SK-N-SH treated with all-trans-retinoic acid at 6 μM for 48 hours (cell line): ENCODE results near the gene MCRIP2.

Source experiments
- ARNTL ChIP-seq: fragments of 450-650 bp; formaldehyde crosslinking; IDR thresholded peaks from 2 replicates; pipeline ENCODE4 v1.5.0; 2020; ENCODE audit warnings: low read depth, mild to moderate bottlenecking, moderate library complexity, borderline replicate concordance
- CREB5 ChIP-seq: fragments of 250-450 bp; sonication (Bioruptor Pico); IDR thresholded peaks from 2 replicates; pipeline ENCODE4 v1.5.1; 2020; ENCODE audit warnings: low read depth, mild to moderate bottlenecking, moderate library complexity
- CSDC2 ChIP-seq: fragments of 250-450 bp; sonication (Bioruptor Pico); IDR thresholded peaks from 2 replicates; pipeline ENCODE4 v1.5.0; 2020; ENCODE audit warnings: mild to moderate bottlenecking, moderate library complexity
- CSRNP3 ChIP-seq: fragments of 250-450 bp; sonication (Bioruptor Pico); IDR thresholded peaks from 2 replicates; pipeline ENCODE4 v1.5.1; 2021; ENCODE audit warnings: mild to moderate bottlenecking, moderate library complexity
- ISL1 ChIP-seq: fragments of 250-450 bp; sonication (Bioruptor Pico); IDR thresholded peaks from 2 replicates; pipeline ENCODE4 v2.1.2; 2022; ENCODE audit warnings: mild to moderate bottlenecking, moderate library complexity
- OSR1 ChIP-seq: fragments of 250-450 bp; sonication (Bioruptor Pico); IDR thresholded peaks from 2 replicates; pipeline ENCODE4 v1.8.0; 2022; ENCODE audit warnings: moderate library complexity, mild to moderate bottlenecking, inconsistent platforms
- PATZ1 ChIP-seq: fragments of 250-450 bp; sonication (Bioruptor Pico); IDR thresholded peaks from 2 replicates; pipeline ENCODE4 v1.8.0; 2020; ENCODE audit warnings: mild to moderate bottlenecking, moderate library complexity, borderline replicate concordance
- TOX ChIP-seq: fragments of 250-450 bp; sonication (Bioruptor Pico); IDR thresholded peaks from 2 replicates; pipeline ENCODE4 v1.8.0; 2021; ENCODE audit warnings: mild to moderate bottlenecking, moderate library complexity, borderline replicate concordance
- ZC3H10 ChIP-seq: fragments of 250-450 bp; sonication (Bioruptor Pico); IDR thresholded peaks from 2 replicates; pipeline ENCODE4 v1.5.1; 2021; ENCODE audit warnings: mild to moderate bottlenecking, moderate library complexity
- ZFP30 ChIP-seq: fragments of 450-650 bp; formaldehyde crosslinking; IDR thresholded peaks from 2 replicates; pipeline ENCODE4 v1.5.0; 2022; ENCODE audit warnings: mild to moderate bottlenecking, moderate library complexity

DNA sequence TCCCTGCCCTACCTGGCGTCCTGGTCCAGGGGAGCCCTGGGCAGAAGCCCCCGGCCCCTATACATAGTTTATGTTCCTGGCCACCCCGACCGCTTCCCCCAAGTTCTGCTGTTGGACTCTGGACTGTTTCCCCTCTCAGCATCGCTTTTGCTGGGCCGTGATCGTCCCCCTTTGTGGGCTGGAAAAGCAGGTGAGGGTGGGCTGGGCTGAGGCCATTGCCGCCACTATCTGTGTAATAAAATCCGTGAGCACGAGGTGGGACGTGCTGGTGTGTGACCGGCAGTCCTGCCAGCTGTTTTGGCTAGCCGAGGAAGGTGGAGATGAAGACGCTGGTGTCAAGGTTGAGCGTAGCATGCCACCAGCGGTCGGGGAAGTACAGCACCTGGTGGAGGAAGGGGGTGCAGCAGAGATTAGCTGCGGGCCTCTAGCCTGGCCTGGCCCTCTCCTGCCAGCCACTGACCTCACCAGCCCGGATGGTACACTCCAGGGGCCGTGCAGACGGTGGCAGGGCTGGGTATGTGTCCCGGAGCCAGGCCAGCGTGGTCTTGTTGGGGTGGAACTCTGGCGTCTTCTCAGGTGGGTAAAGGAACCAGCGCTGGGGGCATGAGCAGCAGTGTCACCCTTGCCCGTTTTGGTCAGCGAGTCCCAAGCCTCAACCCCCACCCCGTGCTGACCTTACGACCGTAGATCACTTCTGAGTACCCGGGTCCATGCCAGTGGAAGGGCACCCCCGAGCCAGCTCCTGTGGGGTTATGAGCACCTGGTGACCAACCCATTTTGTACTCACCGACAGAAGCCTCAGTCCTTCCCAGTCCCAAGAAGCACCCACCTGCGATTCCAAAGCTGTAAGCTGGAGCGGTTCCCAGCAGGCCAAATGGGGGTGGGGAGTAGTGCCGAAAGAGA is 41.1 kb downstream of the MCRIP2 start:
- no peak for TF ChIP-seq CSDC2 (CRISPR knock-in tag)
- no peak for TF ChIP-seq CSRNP3 (CRISPR knock-in tag)
- TF ChIP-seq ARNTL (CRISPR knock-in tag), result no peak
- no peak for TF ChIP-seq CREB5 (CRISPR knock-in tag)
- no peak for TF ChIP-seq OSR1 (CRISPR knock-in tag)
- no peak for TF ChIP-seq PATZ1 (CRISPR knock-in tag)
- TF ChIP-seq ISL1 (CRISPR knock-in tag), result no peak
- no peak for TF ChIP-seq ZFP30 (CRISPR knock-in tag)
- TF ChIP-seq TOX (CRISPR knock-in tag), result no peak
- no peak for TF ChIP-seq ZC3H10 (CRISPR knock-in tag)
